Measurements from ENCODE around the gene ASB11.

- TF ChIP-seq, protein P1, sequence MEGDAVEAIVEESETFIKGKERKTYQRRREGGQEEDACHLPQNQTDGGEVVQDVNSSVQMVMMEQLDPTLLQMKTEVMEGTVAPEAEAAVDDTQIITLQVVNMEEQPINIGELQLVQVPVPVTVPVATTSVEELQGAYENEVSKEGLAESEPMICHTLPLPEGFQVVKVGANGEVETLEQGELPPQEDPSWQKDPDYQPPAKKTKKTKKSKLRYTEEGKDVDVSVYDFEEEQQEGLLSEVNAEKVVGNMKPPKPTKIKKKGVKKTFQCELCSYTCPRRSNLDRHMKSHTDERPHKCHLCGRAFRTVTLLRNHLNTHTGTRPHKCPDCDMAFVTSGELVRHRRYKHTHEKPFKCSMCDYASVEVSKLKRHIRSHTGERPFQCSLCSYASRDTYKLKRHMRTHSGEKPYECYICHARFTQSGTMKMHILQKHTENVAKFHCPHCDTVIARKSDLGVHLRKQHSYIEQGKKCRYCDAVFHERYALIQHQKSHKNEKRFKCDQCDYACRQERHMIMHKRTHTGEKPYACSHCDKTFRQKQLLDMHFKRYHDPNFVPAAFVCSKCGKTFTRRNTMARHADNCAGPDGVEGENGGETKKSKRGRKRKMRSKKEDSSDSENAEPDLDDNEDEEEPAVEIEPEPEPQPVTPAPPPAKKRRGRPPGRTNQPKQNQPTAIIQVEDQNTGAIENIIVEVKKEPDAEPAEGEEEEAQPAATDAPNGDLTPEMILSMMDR (IDR thresholded peaks at IDR 0.05 in 4 of 5, conservative IDR thresholded peaks at IDR 0.05 in 1 of 5) = no peak
- TF ChIP-seq POLR2A (IDR thresholded peaks at IDR 0.05) = no peak
Observed at GRCh38 chrX:15298201-15298600, 17.2 kb downstream of the ASB11 start.
